HCT116 (cell line): ENCODE data around the gene TMEM52B. TPM values are rescaled to one million over a fixed set of nuclear protein-coding genes. Genes with fewer than 3 reads are reported as not detected.

Experiments
- ATAC-seq: fragments of 200-7000 bp; cut with Tn5 transposase; 2 replicates; pipeline ENCODE4 v1.9.1; 2020; ENCODE audit warnings: mild to moderate bottlenecking, moderate library complexity
- BruUV-seq: library from RNA; stranded (reverse); fragments of 400-500 nt; replicated peaks from 2 replicates; lab custom pipeline; 2021; lab: Mats Ljungman, UMichigan
- CTCF ChIA-PET: fragments of 300-600 bp; sonication (Branson Sonifier 250); formaldehyde crosslinking; loops from one replicate; lab custom pipeline; 2021; ENCODE audit warnings: antibody characterized with exemption; lab: Charles Lee
- POLR2A ChIA-PET: fragments of 300-600, 350-600 bp; sonication (Branson Sonifier 250); formaldehyde crosslinking; loops from one replicate; lab custom pipeline; 2021; ENCODE audit warnings: antibody characterized with exemption; lab: Charles Lee
- RAD21 ChIA-PET, 2 experiments: fragments of 300-600 bp; sonication (Branson Sonifier 250); formaldehyde crosslinking; loops; one replicate each; lab custom pipeline; 2023; ENCODE audit warnings: low total read pairs in 2 of 2; ENCODE audit not compliant: uncharacterized antibody in 2 of 2, unreplicated experiment in 2 of 2, low non-redundant PET in 1 of 2; lab: Charles Lee
- DNase-seq: peaks from one replicate; pipeline ENCODE4 v3.0.0-alpha.2; 2010; ENCODE audit warnings: low read depth, low spot score
- H2AFZ ChIP-seq: fragments of 200-600 bp; shearing (Covaris generic), sonication (generic); 2 replicates; pipeline ENCODE4 v1.6.1; 2017; ENCODE audit warnings: low read depth, mixed run types, mixed read lengths, antibody characterized with exemption, low read length; ENCODE audit not compliant: poor library complexity, severe bottlenecking
- H3K27ac ChIP-seq: 2 replicates; pipeline ENCODE4 v1.5.1; 2012; ENCODE audit warnings: low read depth, low read length
- H3K27me3 ChIP-seq: fragments of 200-600 bp; sonication (generic); 2 replicates; pipeline ENCODE4 v1.6.1; 2016; ENCODE audit warnings: mixed run types, low read length, mixed read lengths; ENCODE audit not compliant: insufficient read depth
- H3K36me3 ChIP-seq, 2 experiments: fragments of 200-500 bp in 1 of 2; fragments of 200-600 bp in 1 of 2; sonication (Bioruptor generic) in 1 of 2; sonication (generic) in 1 of 2; 2 replicates each; pipeline versions ENCODE4 v1.5.1 to v1.6.1; 2014 to 2016; ENCODE audit warnings: low read length in 2 of 2, inconsistent platforms in 1 of 2, mixed read lengths in 1 of 2, mixed run types in 1 of 2; ENCODE audit not compliant: insufficient read depth in 2 of 2, control insufficient read depth in 1 of 2
- H3K4me1 ChIP-seq, 2 experiments: fragments of 200-600 bp in 1 of 2; sonication (generic) in 1 of 2; 2 replicates each; pipeline versions ENCODE4 v1.5.1 to v1.6.1; 2012 to 2017; ENCODE audit warnings: low read length in 2 of 2, inconsistent platforms in 1 of 2, mild to moderate bottlenecking in 1 of 2, mixed read lengths in 1 of 2, mixed run types in 1 of 2, moderate library complexity in 1 of 2; ENCODE audit not compliant: insufficient read depth in 2 of 2, control insufficient read depth in 1 of 2
- H3K4me2 ChIP-seq: fragments of 200-600 bp; sonication (generic); 2 replicates; pipeline ENCODE4 v1.6.1; 2017; ENCODE audit warnings: mixed run types, low read length, mixed read lengths
- H3K4me3 ChIP-seq, 2 experiments: fragments of 200-600 bp in 1 of 2; sonication (generic) in 1 of 2; replicated peaks in 1 of 2; 2 replicates each; pipeline ENCODE4 v1.5.1; 2011 to 2016; ENCODE audit warnings: low read length in 2 of 2, control low read depth in 1 of 2, low read depth in 1 of 2, mild to moderate bottlenecking in 1 of 2, mixed read lengths in 1 of 2, mixed run types in 1 of 2
- H3K79me2 ChIP-seq: fragments of 200-600 bp; sonication (generic); 2 replicates; pipeline ENCODE4 v1.6.1; 2017; ENCODE audit warnings: mild to moderate bottlenecking, mixed run types, low read length, moderate library complexity, mixed read lengths; ENCODE audit not compliant: insufficient read depth
- H3K9ac ChIP-seq: fragments of 200-600 bp; sonication (generic); 2 replicates; pipeline ENCODE4 v1.6.1; 2016; ENCODE audit warnings: low read length, mixed read lengths
- H3K9me2 ChIP-seq: fragments of 200-600 bp; sonication (generic), shearing (Covaris generic); 2 replicates; pipeline ENCODE4 v1.6.1; 2017; ENCODE audit warnings: mixed run types, mild to moderate bottlenecking, moderate library complexity; ENCODE audit not compliant: insufficient read depth
- H3K9me3 ChIP-seq, 2 experiments: fragments of 200-500 bp in 1 of 2; fragments of 200-600 bp in 1 of 2; sonication (Bioruptor generic) in 1 of 2; sonication (generic) in 1 of 2; 2 replicates each; pipeline ENCODE4 v1.6.1; 2014 to 2017; ENCODE audit warnings: low read length in 2 of 2, mixed read lengths in 2 of 2, inconsistent platforms in 1 of 2, low read depth in 1 of 2, mild to moderate bottlenecking in 1 of 2, mixed run types in 1 of 2, moderate library complexity in 1 of 2; ENCODE audit not compliant: control insufficient read depth in 1 of 2, insufficient read depth in 1 of 2
- H4K20me1 ChIP-seq: fragments of 200-600 bp; sonication (generic), shearing (Covaris generic); 2 replicates; pipeline ENCODE4 v1.6.1; 2017; ENCODE audit warnings: mixed run types, mild to moderate bottlenecking, moderate library complexity; ENCODE audit not compliant: insufficient read depth
- CBX3 ChIP-seq: IDR thresholded peaks from 2 replicates; pipeline ENCODE4 v1.6.1; 2012; ENCODE audit warnings: low read depth
- CEBPB ChIP-seq: IDR thresholded peaks from 2 replicates; pipeline ENCODE4 v1.6.1; 2012; ENCODE audit warnings: low read depth
- EGR1 ChIP-seq: IDR thresholded peaks from 2 replicates; pipeline ENCODE4 v1.6.1; 2012; ENCODE audit warnings: low read depth
- ELF1 ChIP-seq: IDR thresholded peaks from 2 replicates; pipeline ENCODE4 v1.6.1; 2012; ENCODE audit warnings: low read depth, borderline replicate concordance
- EZH2 ChIP-seq: fragments of 200-600 bp; sonication (generic); IDR thresholded peaks from 2 replicates; pipeline ENCODE4 v1.6.1; 2017; ENCODE audit warnings: antibody characterized with exemption, mixed run types
- EZH2phosphoT487 ChIP-seq: fragments of 200-600 bp; IDR thresholded peaks from 2 replicates; pipeline ENCODE4 v1.6.1; 2018; ENCODE audit warnings: antibody characterized with exemption, borderline replicate concordance
- FOSL1 ChIP-seq: IDR thresholded peaks from 2 replicates; pipeline ENCODE4 v1.6.1; 2012; ENCODE audit warnings: low read depth
- JUND ChIP-seq: IDR thresholded peaks from 2 replicates; pipeline ENCODE4 v1.6.1; 2012
- RAD21 ChIP-seq: IDR thresholded peaks from 2 replicates; pipeline ENCODE4 v1.6.1; 2012; ENCODE audit warnings: low read depth, mild to moderate bottlenecking
- SIN3A ChIP-seq: IDR thresholded peaks from 2 replicates; pipeline ENCODE4 v1.6.1; 2012; ENCODE audit warnings: low read depth
- SP1 ChIP-seq: IDR thresholded peaks from 2 replicates; pipeline ENCODE4 v1.6.1; 2012; ENCODE audit warnings: low read depth
- SRF ChIP-seq: IDR thresholded peaks from 2 replicates; pipeline ENCODE4 v1.6.1; 2012; ENCODE audit warnings: low read depth
- TCF7L2 ChIP-seq: IDR thresholded peaks from 2 replicates; pipeline ENCODE4 v1.7.0; 2011; ENCODE audit warnings: borderline replicate concordance, inconsistent platforms; ENCODE audit not compliant: insufficient read depth, insufficient read length; ENCODE audit errors: extremely low read depth
- YY1 ChIP-seq: IDR thresholded peaks from 2 replicates; pipeline ENCODE4 v1.6.1; 2011; ENCODE audit warnings: low read length, low read depth, moderate library complexity, mild to moderate bottlenecking; ENCODE audit not compliant: insufficient replicate concordance; ENCODE audit errors: extremely low read depth
- ZFX ChIP-seq: fragments of 450-650 bp; IDR thresholded peaks from 2 replicates; pipeline ENCODE4 v1.6.1; 2017
- intact Hi-C: fragments of 100-400 bp; cut with micrococcal nuclease; formaldehyde crosslinking; loops from 2 replicates; pipeline ENCODE4 v1.10.0; 2022
- total RNA-seq: library from RNA; stranded (reverse); gene quantifications from one replicate; pipeline ENCODE4 v1.2.1, GENCODE V29; 2021; ENCODE audit not compliant: unreplicated experiment
- TF ChIP-seq, protein P1 (sequence below): IDR thresholded peaks from 2 replicates; pipeline ENCODE4 v1.6.1; 2012
- TF ChIP-seq, protein P2 (sequence below): IDR thresholded peaks from 2 replicates; pipeline ENCODE4 v1.6.1; 2012; ENCODE audit warnings: low read depth
- TF ChIP-seq, protein P3 (sequence below), 3 experiments: fragments of 200-600 bp in 1 of 3; sonication (generic) in 1 of 3; IDR thresholded peaks in 2 of 3; conservative IDR thresholded peaks in 1 of 3; 2 replicates each; pipeline ENCODE4 v1.5.1; 2012 to 2017; ENCODE audit warnings: low read depth in 2 of 3, low read length in 2 of 3, antibody characterized with exemption in 1 of 3, borderline replicate concordance in 1 of 3, control low read depth in 1 of 3, mild to moderate bottlenecking in 1 of 3, mixed read lengths in 1 of 3, mixed run types in 1 of 3, moderate library complexity in 1 of 3; ENCODE audit not compliant: insufficient read depth in 1 of 3
- TF ChIP-seq, protein P4 (sequence below): IDR thresholded peaks from 2 replicates; pipeline ENCODE4 v1.6.1; 2012

TMEM52B gene
- total RNA-seq, 1 experiment from 2014 or later, result not detected

DNA sequence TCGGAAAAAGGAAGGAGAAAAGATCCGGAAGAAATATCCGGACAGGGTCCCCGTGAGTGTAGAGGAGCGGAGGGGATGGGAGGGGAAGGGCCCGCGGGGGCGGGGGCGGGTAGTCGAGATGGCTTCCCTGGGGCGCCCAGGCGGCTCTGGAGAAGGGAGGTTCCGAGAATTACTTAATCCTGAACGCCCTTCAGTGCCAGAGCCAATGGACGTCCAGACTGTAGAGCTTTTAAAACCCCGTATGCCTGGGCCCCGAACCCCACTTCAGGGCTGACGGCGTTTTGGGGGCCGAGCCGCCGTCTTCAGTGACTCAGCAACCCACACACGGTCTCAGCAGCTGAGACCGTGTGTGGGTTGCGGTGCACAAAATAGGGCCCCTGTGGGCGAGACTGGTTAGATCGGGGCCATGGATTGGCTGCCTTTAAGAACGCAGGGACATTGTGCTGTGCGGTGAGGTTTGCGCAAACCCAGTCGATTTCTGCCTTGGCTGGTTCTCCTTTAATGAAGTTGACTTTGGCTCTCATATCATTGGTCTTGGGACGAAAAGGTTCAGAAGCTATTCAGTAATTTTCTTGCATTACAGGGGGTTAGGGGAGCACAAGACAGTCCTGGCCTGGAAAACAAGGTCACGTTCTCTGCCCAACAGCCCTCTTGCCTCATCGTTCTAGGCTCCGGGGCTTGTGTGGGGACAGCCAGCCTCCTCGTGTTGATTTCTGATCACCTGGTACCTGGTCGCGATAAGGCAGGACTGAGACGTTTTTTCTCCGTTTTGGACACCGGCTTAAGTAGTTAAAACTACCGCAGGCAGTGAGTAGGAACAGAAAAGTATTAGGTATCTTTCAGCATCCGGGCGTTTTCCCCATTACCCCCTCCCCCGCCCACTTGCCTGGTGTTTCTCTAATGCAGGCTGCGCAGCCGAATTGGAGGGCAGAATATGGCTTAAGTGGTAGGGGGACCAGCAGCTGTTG, 34.6 kb downstream of the TMEM52B start:
- Histone ChIP-seq H3K27ac (peak overlapping the region; percentile 79), H3K4me3 (peak overlapping the region; percentile 84 to 89), H3K27me3 (no peaks in the 10 kb centered on the region), H3K9me3 (no peaks in the 10 kb centered on the region), H3K36me3 (peaks cover 0 to 4% of the 10 kb centered on the region in 2 experiments; a peak in 1 of 4 replicates), H3K4me1 (peaks cover 22 to 44% of the 10 kb centered on the region in 2 experiments; a peak in 3 of 4 replicates), H3K79me2 (peaks cover 15% of the 10 kb centered on the region), H4K20me1 (no peaks in the 10 kb centered on the region), H3K9me2 (no peaks in the 10 kb centered on the region), H3K9ac (peak overlapping the region; percentile 93), H2AFZ (peak overlapping the region; percentile 29), H3K4me2 (peak overlapping the region; percentile 81)
- ChIA-PET POLR2A (no interaction called here), CTCF (interaction anchor here (0.9 to 1.6 kb wide), 2 partner anchors 60 to 461 kb away, joined by 3 to 7 read pairs; no protein-coding TSS in a partner anchor), RAD21 (no interaction called here)
- BruUV-seq, result TSS peak; percentile 53
- DNase-seq (peak; percentile 48), ATAC-seq (peak; percentile 37)
- intact Hi-C loops, result loop anchor here (2.0 kb wide), 1 partner anchor 503 kb away; no protein-coding TSS in a partner anchor
- TF ChIP-seq ZFX (peak; percentile 37; the same call in 1 of the 2 replicates), RAD21 (no peak), EZH2phosphoT487 (no peak), TCF7L2 (no peak), CEBPB (peak; percentile 47; the same call in 1 of the 2 replicates), EGR1 (peak; percentile 57; the same call in 1 of the 2 replicates), ELF1 (no peak), CBX3 (no peak), JUND (no peak), SIN3A (no peak; the same call in 1 of the 2 replicates), SP1 (no peak), FOSL1 (no peak), YY1 (no peak), SRF (no peak), EZH2 (no peak)
- TF ChIP-seq, protein P1, sequence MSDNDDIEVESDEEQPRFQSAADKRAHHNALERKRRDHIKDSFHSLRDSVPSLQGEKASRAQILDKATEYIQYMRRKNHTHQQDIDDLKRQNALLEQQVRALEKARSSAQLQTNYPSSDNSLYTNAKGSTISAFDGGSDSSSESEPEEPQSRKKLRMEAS, result 0 out of 2 replicates have a peak, but pooled peaks have one; percentile 43
- TF ChIP-seq, protein P2, sequence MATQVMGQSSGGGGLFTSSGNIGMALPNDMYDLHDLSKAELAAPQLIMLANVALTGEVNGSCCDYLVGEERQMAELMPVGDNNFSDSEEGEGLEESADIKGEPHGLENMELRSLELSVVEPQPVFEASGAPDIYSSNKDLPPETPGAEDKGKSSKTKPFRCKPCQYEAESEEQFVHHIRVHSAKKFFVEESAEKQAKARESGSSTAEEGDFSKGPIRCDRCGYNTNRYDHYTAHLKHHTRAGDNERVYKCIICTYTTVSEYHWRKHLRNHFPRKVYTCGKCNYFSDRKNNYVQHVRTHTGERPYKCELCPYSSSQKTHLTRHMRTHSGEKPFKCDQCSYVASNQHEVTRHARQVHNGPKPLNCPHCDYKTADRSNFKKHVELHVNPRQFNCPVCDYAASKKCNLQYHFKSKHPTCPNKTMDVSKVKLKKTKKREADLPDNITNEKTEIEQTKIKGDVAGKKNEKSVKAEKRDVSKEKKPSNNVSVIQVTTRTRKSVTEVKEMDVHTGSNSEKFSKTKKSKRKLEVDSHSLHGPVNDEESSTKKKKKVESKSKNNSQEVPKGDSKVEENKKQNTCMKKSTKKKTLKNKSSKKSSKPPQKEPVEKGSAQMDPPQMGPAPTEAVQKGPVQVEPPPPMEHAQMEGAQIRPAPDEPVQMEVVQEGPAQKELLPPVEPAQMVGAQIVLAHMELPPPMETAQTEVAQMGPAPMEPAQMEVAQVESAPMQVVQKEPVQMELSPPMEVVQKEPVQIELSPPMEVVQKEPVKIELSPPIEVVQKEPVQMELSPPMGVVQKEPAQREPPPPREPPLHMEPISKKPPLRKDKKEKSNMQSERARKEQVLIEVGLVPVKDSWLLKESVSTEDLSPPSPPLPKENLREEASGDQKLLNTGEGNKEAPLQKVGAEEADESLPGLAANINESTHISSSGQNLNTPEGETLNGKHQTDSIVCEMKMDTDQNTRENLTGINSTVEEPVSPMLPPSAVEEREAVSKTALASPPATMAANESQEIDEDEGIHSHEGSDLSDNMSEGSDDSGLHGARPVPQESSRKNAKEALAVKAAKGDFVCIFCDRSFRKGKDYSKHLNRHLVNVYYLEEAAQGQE, result no peak
- TF ChIP-seq, protein P3, sequence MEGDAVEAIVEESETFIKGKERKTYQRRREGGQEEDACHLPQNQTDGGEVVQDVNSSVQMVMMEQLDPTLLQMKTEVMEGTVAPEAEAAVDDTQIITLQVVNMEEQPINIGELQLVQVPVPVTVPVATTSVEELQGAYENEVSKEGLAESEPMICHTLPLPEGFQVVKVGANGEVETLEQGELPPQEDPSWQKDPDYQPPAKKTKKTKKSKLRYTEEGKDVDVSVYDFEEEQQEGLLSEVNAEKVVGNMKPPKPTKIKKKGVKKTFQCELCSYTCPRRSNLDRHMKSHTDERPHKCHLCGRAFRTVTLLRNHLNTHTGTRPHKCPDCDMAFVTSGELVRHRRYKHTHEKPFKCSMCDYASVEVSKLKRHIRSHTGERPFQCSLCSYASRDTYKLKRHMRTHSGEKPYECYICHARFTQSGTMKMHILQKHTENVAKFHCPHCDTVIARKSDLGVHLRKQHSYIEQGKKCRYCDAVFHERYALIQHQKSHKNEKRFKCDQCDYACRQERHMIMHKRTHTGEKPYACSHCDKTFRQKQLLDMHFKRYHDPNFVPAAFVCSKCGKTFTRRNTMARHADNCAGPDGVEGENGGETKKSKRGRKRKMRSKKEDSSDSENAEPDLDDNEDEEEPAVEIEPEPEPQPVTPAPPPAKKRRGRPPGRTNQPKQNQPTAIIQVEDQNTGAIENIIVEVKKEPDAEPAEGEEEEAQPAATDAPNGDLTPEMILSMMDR (IDR thresholded peaks at IDR 0.05 in 2 of 3, conservative IDR thresholded peaks at IDR 0.05 in 1 of 3; ENCODE audit: borderline replicate concordance in 1 of 3, insufficient read depth in 1 of 3, low read depth in 2 of 3, low read length in 2 of 3), result no peak
- TF ChIP-seq, protein P4, sequence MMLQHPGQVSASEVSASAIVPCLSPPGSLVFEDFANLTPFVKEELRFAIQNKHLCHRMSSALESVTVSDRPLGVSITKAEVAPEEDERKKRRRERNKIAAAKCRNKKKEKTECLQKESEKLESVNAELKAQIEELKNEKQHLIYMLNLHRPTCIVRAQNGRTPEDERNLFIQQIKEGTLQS, result no peak
